Neural cell (in vitro differentiated cells): Measurements from ENCODE around the gene TSPEAR. TPM values are rescaled to one million over a fixed set of nuclear protein-coding genes. Genes with fewer than 3 reads are reported as not detected.
A peak's percentile ranks its signal among the peaks of the same experiment; 100 is the strongest.

Experiments used
- H2AFZ ChIP-seq: fragments of 200-600, 300-800 bp; sonication (generic), shearing (Covaris generic); 2 replicates; pipeline ENCODE4 v1.6.0; 2014; ENCODE audit warnings: low read depth, mild to moderate bottlenecking, antibody characterized with exemption, low read length, moderate library complexity
- H3F3A ChIP-seq: fragments of 200-600 bp; shearing (Covaris generic); 2 replicates; pipeline ENCODE4 v1.6.1; 2016; ENCODE audit warnings: mild to moderate bottlenecking, moderate library complexity, mixed read lengths, antibody characterized with exemption, low read length; ENCODE audit not compliant: insufficient read depth, poor library complexity, severe bottlenecking
- H3K27ac ChIP-seq: fragments of 200-600, 300-800 bp; sonication (generic), shearing (Covaris generic); 2 replicates; pipeline ENCODE4 v1.5.1; 2014; ENCODE audit warnings: mild to moderate bottlenecking, low read length, moderate library complexity
- H3K27me3 ChIP-seq: fragments of 300-800, 200-600 bp; sonication (generic), shearing (Covaris generic); 2 replicates; pipeline ENCODE4 v1.6.0; 2014; ENCODE audit warnings: mild to moderate bottlenecking, low read depth, low read length, moderate library complexity; ENCODE audit not compliant: insufficient read depth
- H3K36me3 ChIP-seq: fragments of 300-800, 200-600 bp; sonication (generic), shearing (Covaris generic); 2 replicates; pipeline ENCODE4 v1.5.1; 2014; ENCODE audit warnings: mild to moderate bottlenecking, antibody characterized with exemption, low read length, moderate library complexity; ENCODE audit not compliant: insufficient read depth
- H3K4me2 ChIP-seq: fragments of 300-800, 200-600 bp; sonication (generic), shearing (Covaris generic); 2 replicates; pipeline ENCODE4 v1.6.0; 2014; ENCODE audit warnings: mild to moderate bottlenecking, low read length
- H3K4me3 ChIP-seq: fragments of 300-800, 200-600 bp; sonication (generic), shearing (Covaris generic); 2 replicates; pipeline ENCODE4 v1.5.1; 2014; ENCODE audit warnings: mild to moderate bottlenecking, low read length, moderate library complexity
- H3K79me2 ChIP-seq: fragments of 200-600 bp; shearing (Covaris generic); replicated peaks from 2 replicates; pipeline ENCODE4 v1.6.0; 2014; ENCODE audit warnings: mild to moderate bottlenecking, low read length, moderate library complexity; ENCODE audit not compliant: insufficient read depth
- H3K9ac ChIP-seq: fragments of 300-800, 200-600 bp; sonication (generic), shearing (Covaris generic); 2 replicates; pipeline ENCODE4 v1.6.1; 2016; ENCODE audit warnings: mild to moderate bottlenecking, low read length, mixed read lengths
- H3K9me2 ChIP-seq: fragments of 200-600 bp; shearing (Covaris generic); 2 replicates; pipeline ENCODE4 v1.6.1; 2016; ENCODE audit warnings: mild to moderate bottlenecking, low read length, mixed read lengths; ENCODE audit not compliant: insufficient read depth
- H3K9me3 ChIP-seq: fragments of 200-600, 300-800 bp; sonication (generic), shearing (Covaris generic); 2 replicates; pipeline ENCODE4 v1.6.1; 2016; ENCODE audit warnings: mild to moderate bottlenecking, mixed run types, low read length, moderate library complexity, mixed read lengths
- H4K20me1 ChIP-seq: fragments of 200-600 bp; shearing (Covaris generic); 2 replicates; pipeline ENCODE4 v1.6.1; 2016; ENCODE audit warnings: mild to moderate bottlenecking, mixed run types; ENCODE audit not compliant: insufficient read depth
- CTCF ChIP-seq: fragments of 450-650 bp; IDR thresholded peaks from 2 replicates; pipeline ENCODE4 v1.5.1; 2014; ENCODE audit warnings: antibody characterized with exemption, mild to moderate bottlenecking, moderate library complexity; ENCODE audit not compliant: poor library complexity, severe bottlenecking
- EZH2 ChIP-seq: fragments of 200-600, 300-800 bp; shearing (Covaris generic), sonication (generic); IDR thresholded peaks from 2 replicates; pipeline ENCODE4 v1.6.1; 2014; ENCODE audit warnings: antibody characterized with exemption, low read length, borderline replicate concordance, mild to moderate bottlenecking; ENCODE audit not compliant: insufficient read depth, poor library complexity, severe bottlenecking
- POLR2AphosphoS5 ChIP-seq: IDR thresholded peaks from 2 replicates; pipeline ENCODE4 v1.6.1; 2012
- RAD21 ChIP-seq: fragments of 450-650 bp; conservative IDR thresholded peaks from 2 replicates; pipeline ENCODE4 v1.6.1; 2014; ENCODE audit warnings: antibody characterized with exemption, mild to moderate bottlenecking, moderate library complexity
- REST ChIP-seq: IDR thresholded peaks from 2 replicates; pipeline ENCODE4 v1.6.1; 2012; ENCODE audit warnings: borderline replicate concordance
- SMC3 ChIP-seq: fragments of 450-650 bp; conservative IDR thresholded peaks from 2 replicates; pipeline ENCODE4 v1.6.1; 2014; ENCODE audit warnings: antibody characterized with exemption, mild to moderate bottlenecking, moderate library complexity; ENCODE audit not compliant: poor library complexity
- polyA plus RNA-seq: library from polyadenylated mRNA; depleted of rRNA; stranded (reverse); fragments of >200 nt; gene quantifications from 2 replicates; pipeline ENCODE4 v1.2.3, GENCODE V29; 2014

Gene TSPEAR
- polyA plus RNA-seq, 1 donor from 2014 or later: 0.19 TPM

GRCh38 chr21:44751186-44751798 is 39.9 kb upstream of the TSPEAR start (continued):
- no peak for TF ChIP-seq REST

- Histone ChIP-seq H2AFZ (no peak overlapping the region), H3K4me2 (no peak overlapping the region), H3K9ac (no peak overlapping the region)
Observed at GRCh38 chr21:44750675-44751025, 39.3 kb upstream of the TSPEAR start.

More at GRCh38 chr21:44750675-44751025, 39.3 kb upstream of the TSPEAR start:
- Histone ChIP-seq H3F3A (no peaks in the 10 kb centered on the region), H4K20me1 (no peaks in the 10 kb centered on the region), H3K36me3 (no peaks in the 10 kb centered on the region), H3K79me2 (no peaks in the 10 kb centered on the region), H3K9me3 (no peaks in the 10 kb centered on the region), H3K4me3 (no peak overlapping the region), H3K9me2 (no peaks in the 10 kb centered on the region), H3K27me3 (no peaks in the 10 kb centered on the region), H3K27ac (no peak overlapping the region)
- TF ChIP-seq REST (peak; percentile 96), RAD21 (no peak), EZH2 (no peak), CTCF (no peak), POLR2AphosphoS5 (peak; percentile 34), SMC3 (no peak)
